Lung microvascular endothelial cell (primary cell): ENCODE measurements around the gene SH2D3C. TPM values are rescaled to one million over a fixed set of nuclear protein-coding genes. Genes with fewer than 3 reads are reported as not detected.

Source experiments
- DNase-seq, 2 donors: peaks; one replicate each; pipeline versions ENCODE4 v3.0.0 to v3.0.0-alpha.2; 2010; ENCODE audit warnings: low read depth in 2 of 2
- total RNA-seq: library from RNA; depleted of rRNA; stranded (reverse); fragments of >200 nt; gene quantifications from 2 replicates; pipeline ENCODE4 v1.2.1, GENCODE V29; 2014

The SH2D3C gene
- total RNA-seq, 1 donor from 2014 or later, result 72.6 TPM

DNA sequence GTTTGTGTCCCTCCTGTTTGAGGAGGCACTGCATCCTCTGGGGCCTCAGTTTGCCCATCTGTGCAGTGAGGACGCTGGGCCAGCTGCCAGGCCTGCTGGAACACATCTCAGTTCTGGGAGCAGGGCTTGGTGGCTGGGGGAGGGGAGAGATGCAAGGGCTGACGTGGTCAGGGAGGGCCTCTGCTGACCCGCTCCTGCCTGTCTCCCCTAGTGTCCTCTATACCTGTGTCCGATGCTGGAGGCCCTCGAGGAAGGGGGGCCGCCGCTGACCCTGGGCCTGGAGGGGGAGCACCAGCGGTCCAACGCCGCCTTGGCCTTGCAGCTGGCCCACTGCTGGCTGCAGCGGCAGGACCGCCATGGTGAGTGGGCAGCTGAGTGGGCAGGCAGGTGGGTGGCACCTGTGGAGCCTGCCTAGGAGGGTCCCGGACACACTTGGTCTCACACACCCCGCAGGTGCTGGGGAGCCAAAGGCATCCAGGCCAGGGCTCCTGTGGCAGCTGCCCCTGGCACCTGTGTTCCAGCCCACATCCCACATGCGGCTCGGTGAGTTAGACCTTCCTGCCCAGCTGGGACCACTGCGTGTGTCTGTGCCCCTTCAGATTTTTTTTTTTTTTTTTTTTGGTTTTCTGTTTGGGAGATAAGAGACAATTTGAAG is 30.0 kb upstream of the SH2D3C start:
- DNase-seq, result no peak

DNA sequence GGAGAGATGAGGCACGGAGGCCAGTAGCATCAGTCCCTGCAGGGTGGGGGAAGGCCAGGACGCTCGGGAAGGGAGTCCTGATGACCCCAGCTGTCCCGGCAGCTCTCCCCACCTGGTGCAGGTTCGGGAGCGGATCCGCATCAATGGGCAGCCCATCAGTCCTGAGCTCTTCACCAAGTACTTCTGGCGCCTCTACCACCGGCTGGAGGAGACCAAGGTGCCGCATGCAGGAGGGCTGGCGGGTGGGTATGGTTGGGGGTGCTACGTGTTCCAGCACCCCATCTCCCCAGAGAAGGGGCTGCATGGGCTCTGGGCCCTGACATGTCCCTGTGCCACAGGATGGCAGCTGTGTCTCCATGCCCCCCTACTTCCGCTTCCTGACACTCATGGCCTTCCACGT is 28.4 kb upstream of the SH2D3C start:
- no peak for DNase-seq

DNA sequence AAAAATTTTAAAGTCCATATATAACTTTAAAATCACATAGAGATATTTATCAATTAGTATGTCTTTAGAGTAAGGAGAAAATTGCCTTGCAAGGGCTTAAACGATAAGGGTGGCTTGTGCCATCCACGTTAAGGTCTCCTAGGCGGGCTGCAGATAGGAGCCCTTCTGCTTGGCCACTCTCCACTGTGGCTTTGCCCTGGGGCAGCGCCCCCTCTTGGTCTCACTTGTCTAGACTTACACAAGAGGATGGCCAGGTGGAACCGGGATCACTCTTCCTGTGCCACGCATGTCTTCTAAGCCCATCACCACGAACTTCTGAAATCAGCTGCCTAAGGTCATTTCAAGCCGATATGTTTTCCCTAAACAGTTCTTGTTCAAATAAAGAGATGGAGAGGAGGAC is 27.2 kb upstream of the SH2D3C start:
- DNase-seq, result peak; percentile 68 to 75

DNA sequence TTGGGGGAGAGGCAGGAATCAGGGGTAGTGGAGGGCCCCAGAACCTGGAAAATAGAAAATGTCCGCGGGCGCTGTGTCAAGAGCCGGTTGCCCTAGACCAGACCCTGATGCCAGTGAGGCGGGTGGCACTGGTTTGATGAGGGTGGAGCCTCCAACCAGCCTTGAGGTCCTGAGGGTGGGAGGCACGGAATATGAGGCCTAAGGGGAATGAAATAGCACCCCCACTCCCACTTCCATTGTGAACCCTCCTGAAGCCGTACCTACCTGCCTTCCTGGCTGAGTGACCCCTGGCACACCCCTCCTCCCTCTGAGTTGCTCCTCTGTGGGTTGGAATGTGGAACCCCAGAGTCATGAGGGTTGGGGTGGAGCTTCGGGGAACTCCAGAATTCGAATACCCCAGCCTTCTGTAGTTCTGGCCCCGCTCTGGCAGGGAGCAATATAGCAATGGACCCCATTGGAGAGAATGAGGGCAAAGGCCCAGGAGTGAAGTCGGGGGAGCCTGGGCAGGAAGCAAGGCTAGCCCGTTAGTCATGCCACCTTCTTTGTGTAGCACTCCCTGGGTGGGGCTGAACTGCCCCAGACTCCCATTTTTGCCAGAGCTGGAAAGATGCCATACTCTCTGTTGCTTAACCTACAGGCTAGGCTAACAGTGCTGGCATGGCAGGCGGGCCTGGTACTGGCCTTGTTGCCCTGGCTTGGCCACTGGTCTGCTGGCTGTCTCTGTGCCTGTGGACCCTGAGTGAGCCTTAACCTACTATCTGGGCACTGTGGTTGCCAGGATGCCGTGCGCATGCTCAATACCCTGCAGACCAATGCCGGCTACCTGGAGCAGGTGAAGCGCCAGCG is 25.3 kb upstream of the SH2D3C start:
- no peak for DNase-seq

DNA sequence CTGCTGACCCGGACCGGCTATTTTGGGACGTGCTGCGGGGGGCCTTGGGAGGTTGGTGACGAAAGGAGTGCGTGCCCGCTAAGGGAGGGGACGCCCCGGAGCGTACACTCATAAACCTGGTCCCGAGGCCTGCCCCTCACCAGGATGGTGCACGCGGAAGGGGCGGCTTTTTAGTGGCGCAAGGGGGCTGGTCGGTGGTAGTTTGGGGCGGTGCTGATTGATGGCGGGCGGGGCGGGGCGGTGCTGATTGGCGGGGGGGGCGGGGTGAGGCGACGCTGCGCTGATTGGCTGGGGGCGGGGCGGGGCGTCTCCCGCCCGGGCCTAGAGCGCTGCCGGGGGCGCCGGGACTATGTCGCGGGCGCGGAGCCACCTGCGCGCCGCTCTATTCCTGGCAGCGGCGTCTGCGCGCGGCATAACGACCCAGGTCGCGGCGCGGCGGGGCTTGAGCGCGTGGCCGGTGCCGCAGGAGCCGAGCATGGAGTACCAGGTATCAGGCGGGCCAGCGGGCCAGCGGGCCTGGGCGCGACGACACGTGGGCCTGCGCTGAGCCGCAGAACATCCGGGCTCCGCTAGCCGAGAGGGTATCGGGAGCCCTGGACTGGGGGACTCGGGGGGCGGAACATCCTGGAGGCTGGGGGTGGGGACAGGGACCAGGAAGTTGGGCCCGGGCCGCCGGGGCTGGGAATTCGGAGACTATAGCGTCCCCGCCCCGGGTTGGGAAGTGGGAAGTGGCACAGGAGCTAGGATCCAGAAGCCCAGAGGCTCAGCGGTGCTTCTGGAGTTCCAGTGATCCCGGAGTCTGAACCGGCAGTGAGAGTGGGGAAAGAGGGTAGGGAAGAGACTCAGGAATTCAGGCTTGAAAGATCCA is 24.3 kb upstream of the SH2D3C start, which contains the start of gene FPGS:
TSS of gene FPGS (plus strand) at position 307 of the 868 bp plus-strand sequence. CDS start at position 350, 43 bp downstream.
- peak; percentile 90 to 91 for DNase-seq

DNA sequence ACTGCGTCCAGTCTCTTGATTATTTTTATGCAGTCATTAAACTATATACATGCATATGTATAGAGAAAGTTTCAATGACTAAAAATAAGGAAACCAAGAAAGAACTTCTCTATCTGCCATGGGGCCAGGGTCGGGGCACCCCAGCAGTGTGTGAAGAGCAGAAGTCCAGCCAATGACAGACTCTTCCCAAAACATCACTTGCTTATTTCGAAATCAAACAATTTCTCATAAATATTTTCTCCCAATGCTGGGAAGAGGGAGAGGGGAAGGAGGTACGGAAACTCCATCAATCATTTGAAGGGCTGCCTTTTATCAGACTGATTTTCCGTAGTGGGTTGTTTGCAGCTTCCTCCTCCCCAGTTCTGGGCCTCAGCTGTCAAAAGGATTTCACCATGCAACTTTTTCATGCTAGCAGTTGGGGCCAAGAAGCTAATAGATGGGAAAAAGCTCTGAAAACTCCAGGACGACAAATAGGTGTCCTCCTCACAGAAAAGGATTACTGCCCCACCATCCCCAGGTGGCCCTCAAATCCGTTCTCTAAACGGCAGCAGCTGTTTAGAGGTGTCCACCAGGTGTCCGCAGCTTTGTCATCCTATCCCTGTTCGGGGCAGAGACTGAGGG is 23.6 kb upstream of the SH2D3C start:
- peak in 1 of 2 donors; percentile 73 for DNase-seq

DNA sequence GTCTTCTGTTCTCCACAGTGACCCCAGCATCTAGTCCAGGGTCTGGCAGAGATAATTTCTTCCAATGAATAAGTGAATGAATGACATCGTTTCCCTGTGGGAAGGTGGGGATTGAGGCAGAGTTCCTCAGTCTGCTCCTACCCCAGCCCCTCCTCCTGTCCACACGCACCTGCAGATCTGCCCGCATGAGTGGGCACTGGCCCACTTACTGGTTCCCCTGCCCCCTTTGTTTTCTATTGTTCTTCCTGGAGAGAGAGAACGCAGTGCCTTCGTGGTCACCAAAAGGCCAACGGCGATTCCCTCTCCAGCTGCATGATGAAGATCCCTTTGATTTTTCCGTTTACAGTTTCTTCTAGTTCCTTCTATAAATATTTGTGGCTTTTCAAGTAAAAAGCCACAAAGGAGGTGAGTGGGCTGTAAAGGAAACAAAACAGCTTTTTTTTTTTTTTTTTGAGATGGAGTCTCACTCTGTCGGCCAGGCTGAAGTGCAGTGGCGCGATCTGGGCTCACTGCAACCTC is 18.4 kb upstream of the SH2D3C start:
- DNase-seq, result no peak

DNA sequence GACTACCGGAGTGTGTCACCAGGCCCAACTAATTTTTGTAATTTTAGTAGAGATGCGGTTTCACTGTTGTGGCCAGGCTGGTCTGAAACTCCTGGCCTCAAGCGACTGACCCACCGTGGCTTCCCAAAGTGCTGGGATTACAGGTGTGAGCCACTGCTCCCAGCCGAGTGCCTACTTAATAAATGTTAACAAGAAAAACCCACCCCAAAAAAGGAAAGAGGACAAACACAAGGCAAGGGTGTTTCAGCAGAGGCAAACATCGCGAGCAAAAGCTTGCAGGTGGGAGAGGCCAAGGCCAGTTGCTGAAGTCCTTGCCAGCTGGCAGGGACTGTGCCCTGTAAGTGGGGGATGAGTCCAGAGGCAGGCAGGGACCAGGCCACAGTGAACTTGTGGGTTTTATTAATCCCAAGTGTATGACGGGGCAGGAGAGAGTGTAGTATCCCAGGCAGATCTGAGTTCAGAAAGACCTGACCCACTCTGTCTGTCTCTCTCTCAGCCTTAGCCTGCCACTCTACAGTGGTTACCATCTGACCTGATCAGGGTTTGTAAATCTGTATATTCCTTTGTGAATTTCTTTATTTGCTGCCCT is 17.9 kb upstream of the SH2D3C start:
- no peak for DNase-seq

DNA sequence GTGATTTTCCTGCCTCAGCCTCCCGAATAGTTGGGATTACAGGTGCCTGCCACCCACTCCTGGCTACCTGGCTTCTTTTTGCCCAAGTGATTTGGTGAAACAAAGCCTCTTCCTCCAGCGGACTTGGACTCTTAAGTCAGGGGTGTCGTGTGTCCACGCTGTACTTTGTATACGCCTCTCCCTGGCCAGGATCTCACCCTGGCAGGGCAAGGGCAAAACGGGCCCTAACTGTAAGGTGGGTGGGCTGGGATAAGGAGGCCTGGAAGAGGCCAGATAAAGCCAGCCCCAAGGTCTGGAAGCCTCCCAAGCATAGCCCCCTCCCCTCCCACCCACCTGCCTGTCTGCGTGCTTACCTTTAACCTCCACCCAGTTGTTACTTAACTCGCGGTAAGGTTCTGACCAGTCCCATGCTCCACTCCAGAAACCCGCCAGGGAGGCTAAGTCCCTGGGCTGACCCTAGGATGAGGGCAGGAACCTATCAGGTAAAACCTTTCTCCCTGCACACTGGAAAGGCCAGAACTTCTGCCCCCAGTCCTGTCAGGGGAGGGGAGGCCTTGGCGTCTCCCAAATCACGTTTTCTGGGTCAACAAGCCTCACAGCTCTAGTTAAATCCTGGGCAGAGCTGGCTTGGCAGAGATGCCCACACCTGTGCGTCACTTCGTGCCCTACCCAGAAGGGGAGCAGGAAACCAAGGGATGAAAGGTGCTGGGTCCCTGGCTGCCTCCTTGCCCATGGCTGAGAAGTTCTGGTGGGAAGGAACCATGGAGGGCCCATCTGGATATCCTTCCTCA is 15.7 kb upstream of the SH2D3C start:
- DNase-seq, result no peak

DNA sequence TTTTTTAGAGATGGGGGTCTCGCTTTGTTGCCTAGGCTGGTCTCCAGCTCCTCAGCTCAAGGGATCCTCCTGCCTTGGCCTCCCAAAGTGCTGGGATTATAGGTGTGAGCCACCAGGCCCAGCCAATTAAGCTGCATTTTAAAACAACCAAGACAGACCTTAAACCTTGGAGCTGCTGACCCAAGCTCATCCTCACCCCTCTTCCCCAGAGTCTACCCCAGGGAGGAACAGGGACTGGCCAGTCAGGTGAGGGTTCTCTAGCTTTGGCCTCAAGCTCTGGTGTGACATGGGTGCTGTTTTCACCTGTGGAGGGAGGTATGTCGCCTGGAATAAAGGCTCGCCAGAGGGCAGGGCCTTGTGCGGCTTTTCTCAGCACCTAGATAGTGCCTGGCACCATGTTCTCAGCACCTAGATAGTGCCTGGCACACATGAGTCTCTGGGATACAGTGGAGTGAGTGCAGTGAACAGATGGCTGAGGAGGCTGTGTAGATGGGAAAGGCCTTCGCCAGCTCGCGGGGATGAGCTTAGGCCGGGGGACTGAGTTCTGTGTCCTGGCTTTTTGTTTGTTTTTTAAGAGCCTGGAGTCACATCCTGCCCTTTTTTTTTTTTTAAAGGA is 14.7 kb upstream of the SH2D3C start:
- peak; percentile 42 to 66 for DNase-seq

DNA sequence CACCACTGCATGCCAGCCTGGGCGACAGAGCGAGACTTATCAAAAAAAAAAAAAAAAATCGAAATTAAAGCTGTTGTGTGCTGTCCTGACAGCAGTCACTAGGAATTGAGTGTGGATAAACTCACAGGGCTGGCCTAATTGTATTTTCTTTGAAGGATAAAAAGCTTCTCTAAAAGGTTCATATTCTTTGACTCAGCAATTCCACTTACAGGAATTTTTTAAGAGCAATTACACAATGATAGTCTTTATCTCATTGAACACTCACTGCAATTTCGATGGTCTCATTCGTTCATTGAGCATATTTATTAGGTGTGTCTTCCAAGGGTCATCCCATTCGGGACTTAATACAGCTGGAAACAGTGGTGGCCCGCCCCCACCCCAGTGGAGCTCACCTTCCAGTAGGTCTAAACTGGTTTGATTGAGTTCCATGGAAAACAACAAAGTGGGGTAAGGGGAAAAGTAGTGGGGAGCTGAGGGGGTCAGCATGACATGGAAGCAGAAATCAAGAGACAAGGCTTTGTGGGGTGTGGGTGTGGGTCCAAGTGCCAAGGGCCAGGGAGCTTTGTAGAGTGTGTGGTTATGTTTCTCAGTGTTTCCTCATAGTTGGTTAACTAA is 14.1 kb upstream of the SH2D3C start:
- DNase-seq, result no peak

DNA sequence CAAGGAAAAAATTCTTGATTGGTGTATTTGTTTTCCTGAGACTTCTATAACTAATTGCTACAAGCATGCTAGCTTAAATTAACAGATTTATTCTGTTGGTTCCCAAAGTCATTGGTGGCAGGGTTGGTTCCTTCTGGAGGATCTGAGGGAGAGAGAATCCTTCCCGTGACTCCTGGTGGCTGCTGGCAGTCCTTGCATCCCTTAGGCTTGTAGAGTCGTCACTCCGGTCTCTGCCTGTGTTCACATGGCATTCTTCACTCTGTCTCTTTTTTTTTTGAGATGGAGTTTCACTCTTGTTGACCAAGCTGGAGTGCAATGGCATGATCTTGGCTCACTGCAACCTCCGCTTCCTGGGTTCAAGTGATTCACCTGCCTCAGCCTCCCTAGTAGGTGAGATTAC is 12.6 kb upstream of the SH2D3C start:
- no peak for DNase-seq

DNA sequence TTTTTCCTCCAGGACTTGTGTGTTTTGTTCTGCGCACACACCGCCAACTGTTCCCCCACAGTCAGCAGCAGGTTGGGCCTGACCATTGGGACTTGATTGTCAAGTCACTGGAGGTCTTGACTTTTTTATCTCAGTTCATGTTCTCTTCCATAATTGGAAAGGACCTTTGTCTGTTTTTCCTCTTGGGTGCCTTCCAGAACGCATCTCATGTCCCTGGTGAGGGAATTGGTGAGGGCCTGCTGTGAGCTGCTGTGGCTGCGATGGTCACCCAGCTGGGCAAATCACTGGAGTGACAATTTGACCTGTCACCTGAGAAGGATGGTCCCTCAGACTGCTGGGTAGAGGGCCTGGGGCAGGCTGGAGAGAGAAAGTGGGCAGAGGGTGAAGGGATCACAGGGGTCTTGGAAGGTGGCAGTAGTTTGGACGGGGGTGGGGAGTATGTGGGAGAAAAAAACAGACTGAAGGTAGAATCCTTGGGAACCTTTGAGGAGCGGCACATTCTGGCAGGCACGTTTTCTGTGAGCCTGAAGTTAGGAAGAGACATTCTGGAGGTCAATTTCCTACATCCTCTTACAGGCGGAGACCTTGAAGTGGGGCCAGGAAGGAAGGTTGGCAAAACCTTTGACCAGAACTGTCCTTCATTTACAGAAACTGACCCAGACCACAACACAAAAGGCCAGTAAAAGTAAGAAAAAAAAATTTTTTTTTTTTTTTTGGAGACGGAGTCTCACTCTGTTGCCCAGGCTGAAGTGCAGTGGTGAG is 11.8 kb upstream of the SH2D3C start:
- peak in 1 of 2 donors; percentile 36 for DNase-seq

DNA sequence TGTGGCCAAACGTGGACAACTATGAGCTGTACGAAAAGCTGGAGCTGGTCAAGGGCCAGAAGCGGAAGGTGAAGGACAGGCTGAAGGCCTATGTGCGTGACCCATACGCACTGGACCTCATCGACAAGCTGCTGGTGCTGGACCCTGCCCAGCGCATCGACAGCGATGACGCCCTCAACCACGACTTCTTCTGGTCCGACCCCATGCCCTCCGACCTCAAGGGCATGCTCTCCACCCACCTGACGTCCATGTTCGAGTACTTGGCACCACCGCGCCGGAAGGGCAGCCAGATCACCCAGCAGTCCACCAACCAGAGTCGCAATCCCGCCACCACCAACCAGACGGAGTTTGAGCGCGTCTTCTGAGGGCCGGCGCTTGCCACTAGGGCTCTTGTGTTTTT is 10.7 kb upstream of the SH2D3C start:
- DNase-seq, result no peak

DNA sequence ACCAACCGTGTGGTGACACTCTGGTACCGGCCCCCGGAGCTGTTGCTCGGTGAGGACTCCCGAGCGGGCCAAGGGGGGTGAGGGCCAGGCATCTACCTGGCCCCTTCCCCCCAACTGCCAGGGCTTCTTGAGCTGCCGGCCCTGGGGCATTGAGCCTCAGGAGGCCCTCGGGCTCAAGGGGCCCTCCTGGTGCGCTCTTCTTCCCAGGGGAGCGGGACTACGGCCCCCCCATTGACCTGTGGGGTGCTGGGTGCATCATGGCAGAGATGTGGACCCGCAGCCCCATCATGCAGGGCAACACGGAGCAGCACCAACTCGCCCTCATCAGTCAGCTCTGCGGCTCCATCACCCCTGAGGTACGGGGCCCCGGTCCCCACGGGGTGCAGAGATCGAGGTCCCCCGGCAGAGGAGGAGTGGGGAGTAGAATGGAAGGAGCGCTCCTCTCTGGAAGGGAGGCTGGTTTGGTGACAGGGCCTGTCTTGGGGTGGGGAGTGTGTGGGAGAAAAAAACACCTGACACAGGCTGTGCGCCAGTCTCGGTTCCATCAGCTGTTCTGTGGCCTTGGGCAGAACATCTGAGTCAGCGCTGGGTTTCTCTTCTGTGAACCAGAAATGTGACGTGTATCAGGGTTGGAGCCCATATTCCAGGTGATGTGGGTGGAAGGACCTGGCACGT is 10.0 kb upstream of the SH2D3C start:
- DNase-seq, result no peak

DNA sequence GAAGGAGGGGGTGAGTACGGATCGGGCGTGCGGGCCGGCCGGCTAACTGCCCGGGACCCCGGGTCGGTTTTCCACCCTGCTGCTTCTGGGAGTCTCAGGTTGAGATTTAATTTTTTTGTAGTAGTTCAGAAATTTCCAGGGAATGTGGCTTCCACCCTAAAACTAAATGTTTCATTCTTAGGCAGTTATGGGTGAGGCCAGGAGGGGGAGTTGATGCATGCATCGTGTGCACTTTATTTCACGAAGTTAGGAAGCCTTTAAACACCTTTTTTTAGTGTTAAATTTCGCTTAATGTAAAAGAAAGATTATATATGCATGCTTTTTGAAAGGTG is 8.3 kb upstream of the SH2D3C start:
- DNase-seq, result peak in 1 of 2 donors; percentile 53

DNA sequence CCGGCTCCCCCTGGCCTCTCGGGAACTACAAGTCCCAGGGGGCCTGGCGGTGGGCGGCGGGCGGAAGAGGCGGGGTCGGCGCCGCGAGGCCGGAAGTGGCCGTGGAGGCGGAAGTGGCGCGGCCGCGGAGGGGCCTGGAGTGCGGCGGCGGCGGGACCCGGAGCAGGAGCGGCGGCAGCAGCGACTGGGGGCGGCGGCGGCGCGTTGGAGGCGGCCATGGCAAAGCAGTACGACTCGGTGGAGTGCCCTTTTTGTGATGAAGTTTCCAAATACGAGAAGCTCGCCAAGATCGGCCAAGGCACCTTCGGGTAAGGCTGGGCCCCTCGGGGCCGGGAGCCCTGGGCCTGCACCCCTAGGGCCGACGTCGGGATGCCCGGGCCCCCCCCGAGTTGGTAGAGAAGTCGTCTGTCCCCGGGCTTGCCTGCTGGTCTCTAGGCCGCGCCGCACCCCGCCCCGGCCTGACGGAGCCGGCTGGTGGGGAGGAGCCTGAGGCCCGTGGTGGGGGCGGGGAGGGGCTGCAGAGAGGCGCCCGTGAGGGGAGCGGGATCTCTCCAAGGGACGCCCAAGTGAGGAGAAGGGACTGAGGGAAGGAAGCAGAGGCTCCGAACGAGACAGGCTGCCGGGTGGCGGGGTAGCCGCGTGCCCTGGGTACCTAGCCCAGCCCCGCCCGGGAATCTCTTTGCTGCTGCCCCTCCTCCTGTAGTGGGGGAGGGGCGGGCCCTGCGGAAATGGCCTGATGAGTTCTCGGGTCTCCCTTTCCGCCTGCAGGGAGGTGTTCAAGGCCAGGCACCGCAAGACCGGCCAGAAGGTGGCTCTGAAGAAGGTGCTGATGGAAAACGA is 7.7 kb upstream of the SH2D3C start, which contains the start of gene CDK9:
TSS of gene CDK9 (plus strand) at position 102 of the 840 bp plus-strand sequence. CDS start at position 217, 115 bp downstream.
- peak; percentile 95 to 96 for DNase-seq
